Liver (tissue), 3 donors: ENCODE results near the gene DTWD2.

Experiments
- GABPA ChIP-seq, 2 donors: IDR thresholded peaks in 1 of 2; conservative IDR thresholded peaks in 1 of 2; 2 replicates each; pipeline ENCODE4 v1.6.1; 2016; ENCODE audit warnings: antibody characterized with exemption in 2 of 2, mild to moderate bottlenecking in 1 of 2, moderate library complexity in 1 of 2
- RAD21 ChIP-seq, 2 donors: IDR thresholded peaks; 2 replicates each; pipeline ENCODE4 v1.6.1; 2016; ENCODE audit warnings: antibody characterized with exemption in 2 of 2, mild to moderate bottlenecking in 2 of 2
- TAF1 ChIP-seq: conservative IDR thresholded peaks from 2 replicates; pipeline ENCODE4 v1.6.1; 2016; ENCODE audit warnings: antibody characterized with exemption, mild to moderate bottlenecking
- TF ChIP-seq, protein P1 (sequence below): fragments of 150-350 bp; IDR thresholded peaks from 2 replicates; pipeline ENCODE4 v1.5.1; 2017; ENCODE audit warnings: improper control_type of control experiment, low read depth, low read length; ENCODE audit not compliant: missing input control
- donor health status: healthy.
- donor health status: healthy.

DNA sequence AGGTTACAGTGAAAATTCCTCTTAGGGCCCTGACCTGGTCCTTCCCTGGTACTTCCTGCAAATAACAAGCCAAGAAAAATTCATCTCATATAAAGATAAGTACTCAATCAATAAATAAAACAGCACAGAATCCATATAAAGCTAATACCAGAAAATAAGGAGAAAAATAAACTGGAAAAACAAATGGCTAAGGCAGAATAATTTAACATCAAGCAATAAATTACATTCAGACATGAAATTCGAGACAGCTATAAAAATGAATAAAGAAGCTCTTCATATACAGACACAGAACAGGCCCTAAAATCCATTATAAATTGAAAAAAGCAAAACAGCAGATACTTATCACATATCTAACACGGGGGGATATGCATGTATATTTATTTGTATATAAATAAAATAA is 99.2 kb downstream of the DTWD2 start:
- TF ChIP-seq, protein P1, sequence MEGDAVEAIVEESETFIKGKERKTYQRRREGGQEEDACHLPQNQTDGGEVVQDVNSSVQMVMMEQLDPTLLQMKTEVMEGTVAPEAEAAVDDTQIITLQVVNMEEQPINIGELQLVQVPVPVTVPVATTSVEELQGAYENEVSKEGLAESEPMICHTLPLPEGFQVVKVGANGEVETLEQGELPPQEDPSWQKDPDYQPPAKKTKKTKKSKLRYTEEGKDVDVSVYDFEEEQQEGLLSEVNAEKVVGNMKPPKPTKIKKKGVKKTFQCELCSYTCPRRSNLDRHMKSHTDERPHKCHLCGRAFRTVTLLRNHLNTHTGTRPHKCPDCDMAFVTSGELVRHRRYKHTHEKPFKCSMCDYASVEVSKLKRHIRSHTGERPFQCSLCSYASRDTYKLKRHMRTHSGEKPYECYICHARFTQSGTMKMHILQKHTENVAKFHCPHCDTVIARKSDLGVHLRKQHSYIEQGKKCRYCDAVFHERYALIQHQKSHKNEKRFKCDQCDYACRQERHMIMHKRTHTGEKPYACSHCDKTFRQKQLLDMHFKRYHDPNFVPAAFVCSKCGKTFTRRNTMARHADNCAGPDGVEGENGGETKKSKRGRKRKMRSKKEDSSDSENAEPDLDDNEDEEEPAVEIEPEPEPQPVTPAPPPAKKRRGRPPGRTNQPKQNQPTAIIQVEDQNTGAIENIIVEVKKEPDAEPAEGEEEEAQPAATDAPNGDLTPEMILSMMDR = no peak
- no peak for TF ChIP-seq TAF1
- TF ChIP-seq GABPA (IDR thresholded peaks at IDR 0.05 in 1 of 2, conservative IDR thresholded peaks at IDR 0.05 in 1 of 2) = no peak
- TF ChIP-seq RAD21 (IDR thresholded peaks at IDR 0.05) = no peak
